NCI-H2081 treated with DMSO at 0.1 percent for 48 hours (cell line): ENCODE data around the gene QSOX2.
"Not testable (repeated sequence)": the region's sequence is repeated elsewhere in the genome, so short reads cannot be mapped to it uniquely, and the experiment has no call there.

ENCODE experiments used
- DNase-seq: peaks from one replicate; lab custom pipeline; 2025; lab: John Stamatoyannopoulos, UW

QSOX2 gene

GRCh38 chr9:136236471-136237410 lies 8.9 kb downstream of the QSOX2 start:
- not testable (repeated sequence) for DNase-seq

- no peak for DNase-seq
Measured at GRCh38 chr9:136235709-136236455, 9.7 kb downstream of the QSOX2 start.

GRCh38 chr9:136235171-136235570 lies 10.4 kb downstream of the QSOX2 start:
- DNase-seq = no peak

GRCh38 chr9:136234597-136234996 lies 11.0 kb downstream of the QSOX2 start:
- no peak for DNase-seq

- no peak for DNase-seq
Measured at GRCh38 chr9:136233868-136234267, 11.7 kb downstream of the QSOX2 start.

GRCh38 chr9:136233411-136233810 lies 12.2 kb downstream of the QSOX2 start:
- no peak for DNase-seq

GRCh38 chr9:136232969-136233368 lies 12.6 kb downstream of the QSOX2 start:
- no peak for DNase-seq

- no peak for DNase-seq
Measured at GRCh38 chr9:136231478-136232297, 13.9 kb downstream of the QSOX2 start.

GRCh38 chr9:136230773-136231172 lies 14.8 kb downstream of the QSOX2 start:
- no peak for DNase-seq

GRCh38 chr9:136230365-136230764 lies 15.2 kb downstream of the QSOX2 start:
- DNase-seq = no peak

- DNase-seq = no peak
Measured at GRCh38 chr9:136229096-136230065, 16.2 kb downstream of the QSOX2 start.

GRCh38 chr9:136228107-136228875 lies 17.3 kb downstream of the QSOX2 start:
- DNase-seq = no peak

GRCh38 chr9:136226680-136227407 lies 18.8 kb downstream of the QSOX2 start:
- no peak for DNase-seq

GRCh38 chr9:136225748-136226679 lies 19.6 kb downstream of the QSOX2 start:
- no peak for DNase-seq

GRCh38 chr9:136225366-136225747 lies 20.3 kb downstream of the QSOX2 start:
- DNase-seq = no peak

GRCh38 chr9:136223871-136224640 lies 21.6 kb downstream of the QSOX2 start:
- no peak for DNase-seq

- no peak for DNase-seq
Measured at GRCh38 chr9:136222906-136223285, 22.7 kb downstream of the QSOX2 start.
